H1 (cell line): ENCODE results near the gene KLF16. TPM values are rescaled to one million over a fixed set of nuclear protein-coding genes. Genes with fewer than 3 reads are reported as not detected.

Source experiments
- CTCF ChIA-PET: fragments of 300-600 bp; sonication (Branson Sonifier 250); formaldehyde crosslinking; loops from one replicate; lab custom pipeline; 2021; ENCODE audit not compliant: partially characterized antibody; lab: Charles Lee
- POLR2A ChIA-PET: fragments of 300-600 bp; sonication (Branson Sonifier 250); formaldehyde crosslinking; loops from one replicate; lab custom pipeline; 2021; ENCODE audit warnings: inconsistent platforms; ENCODE audit not compliant: partially characterized antibody; lab: Charles Lee
- DNase-seq, 2 experiments: peaks; one replicate each; pipeline versions ENCODE4 v3.0.0 to v3.0.0-alpha.2; 2010 to 2022; ENCODE audit warnings: low spot score in 2 of 2, low read depth in 1 of 2, mixed read lengths in 1 of 2
- FAIRE-seq: peaks from 2 replicates; lab custom pipeline; 2011; peaks lifted over from hg19 to GRCh38; lab: Jason Lieb, UNC
- H2AFZ ChIP-seq: 2 replicates; pipeline ENCODE4 v1.8.1; 2012; ENCODE audit warnings: low read length, inconsistent platforms
- H2AK5ac ChIP-seq: 2 replicates; pipeline ENCODE4 v1.6.1; 2013; ENCODE audit warnings: low read depth, low read length
- H2BK120ac ChIP-seq: replicated peaks from 2 replicates; pipeline ENCODE3; 2013; ENCODE audit warnings: low read depth, low read length, inconsistent platforms
- H2BK12ac ChIP-seq: 2 replicates; pipeline ENCODE4 v1.6.1; 2013; ENCODE audit warnings: low read depth, low read length
- H2BK15ac ChIP-seq: 2 replicates; pipeline ENCODE4 v1.6.1; 2013; ENCODE audit warnings: low read length
- H2BK20ac ChIP-seq: 2 replicates; pipeline ENCODE4 v1.6.1; 2013; ENCODE audit warnings: low read length
- H2BK5ac ChIP-seq: 2 replicates; pipeline ENCODE4 v1.6.1; 2013; ENCODE audit warnings: low read depth, low read length
- H3K14ac ChIP-seq: 2 replicates; pipeline ENCODE4 v1.6.1; 2013; ENCODE audit warnings: inconsistent platforms; ENCODE audit not compliant: insufficient read length
- H3K18ac ChIP-seq: 2 replicates; pipeline ENCODE4 v1.6.1; 2013; ENCODE audit warnings: low read length; ENCODE audit errors: extremely low read depth
- H3K23ac ChIP-seq: 2 replicates; pipeline ENCODE4 v1.6.1; 2013; ENCODE audit warnings: inconsistent platforms; ENCODE audit not compliant: insufficient read length
- H3K23me2 ChIP-seq: 2 replicates; pipeline ENCODE4 v1.6.1; 2013; ENCODE audit warnings: low read depth, low read length
- H3K27ac ChIP-seq: 2 replicates; pipeline ENCODE4 v1.6.1; 2011; ENCODE audit warnings: low read depth, low read length, inconsistent platforms
- H3K27me3 ChIP-seq, 4 experiments: replicated peaks in 1 of 4; 1 replicate in 1 of 4; 2 replicates in 3 of 4; pipeline versions ENCODE4 v1.6.1 to v1.8.1; 2011 to 2013; ENCODE audit warnings: low read length in 3 of 4, mild to moderate bottlenecking in 3 of 4, inconsistent platforms in 2 of 4, mixed read lengths in 2 of 4, moderate library complexity in 1 of 4; ENCODE audit not compliant: control insufficient read depth in 3 of 4, insufficient read depth in 3 of 4; ENCODE audit errors: extremely low read depth in 1 of 4
- H3K36me3 ChIP-seq, 4 experiments: 2 replicates each; pipeline versions ENCODE4 v1.6.1 to v1.8.1; 2011 to 2013; ENCODE audit warnings: mild to moderate bottlenecking in 4 of 4, low read length in 3 of 4, moderate library complexity in 2 of 4, control low read depth in 1 of 4, inconsistent platforms in 1 of 4; ENCODE audit not compliant: insufficient read depth in 4 of 4, control insufficient read depth in 2 of 4
- H3K4ac ChIP-seq: replicated peaks from 2 replicates; pipeline ENCODE3; 2013; ENCODE audit warnings: low read length, low read depth, mixed read lengths, inconsistent platforms; ENCODE audit not compliant: insufficient read length
- H3K4me1 ChIP-seq, 4 experiments: replicated peaks in 1 of 4; 1 replicate in 1 of 4; 2 replicates in 3 of 4; pipeline versions ENCODE4 v1.6.1 to v1.8.1; 2011 to 2013; ENCODE audit warnings: low read length in 3 of 4, inconsistent platforms in 2 of 4, mixed read lengths in 1 of 4; ENCODE audit not compliant: insufficient read depth in 4 of 4, control insufficient read depth in 3 of 4
- H3K4me2 ChIP-seq, 2 experiments: 2 replicates each; pipeline versions ENCODE4 v1.6.1 to v1.8.1; 2011 to 2013; ENCODE audit warnings: low read depth in 2 of 2, low read length in 2 of 2, control low read depth in 1 of 2, inconsistent platforms in 1 of 2, mild to moderate bottlenecking in 1 of 2; ENCODE audit not compliant: insufficient read depth in 1 of 2
- H3K4me3 ChIP-seq, 4 experiments: fragments of 200-600, 300-600 bp in 1 of 4; sonication (generic), shearing (Covaris generic), sonication (Bioruptor Twin) in 1 of 4; 2 replicates each; pipeline versions ENCODE4 v1.5.1 to v1.8.1; 2011 to 2016; ENCODE audit warnings: low read length in 4 of 4, low read depth in 3 of 4, control low read depth in 2 of 4, inconsistent platforms in 2 of 4, mild to moderate bottlenecking in 2 of 4, mixed read lengths in 1 of 4, moderate library complexity in 1 of 4; ENCODE audit not compliant: insufficient read depth in 2 of 4; ENCODE audit errors: extremely low read depth in 1 of 4
- H3K56ac ChIP-seq: replicated peaks from 2 replicates; pipeline ENCODE3; 2013; ENCODE audit warnings: low read depth, mild to moderate bottlenecking, mixed read lengths, low read length, inconsistent platforms; ENCODE audit not compliant: insufficient read length
- H3K79me1 ChIP-seq: 2 replicates; pipeline ENCODE4 v1.6.1; 2013; ENCODE audit warnings: low read depth, low read length, control low read depth
- H3K79me2 ChIP-seq, 2 experiments: 2 replicates each; pipeline versions ENCODE4 v1.6.1 to v1.8.1; 2012 to 2013; ENCODE audit warnings: low read length in 2 of 2, mild to moderate bottlenecking in 2 of 2, inconsistent platforms in 1 of 2; ENCODE audit not compliant: insufficient read depth in 2 of 2, control insufficient read depth in 1 of 2
- H3K9ac ChIP-seq, 4 experiments: replicated peaks in 1 of 4; 1 replicate in 1 of 4; 2 replicates in 3 of 4; pipeline versions ENCODE4 v1.6.1 to v1.8.1; 2011 to 2013; ENCODE audit warnings: low read depth in 3 of 4, low read length in 3 of 4, control low read depth in 2 of 4, mild to moderate bottlenecking in 2 of 4, moderate library complexity in 2 of 4, inconsistent platforms in 1 of 4; ENCODE audit errors: extremely low read depth in 1 of 4
- H3K9me3 ChIP-seq, 2 experiments: 2 replicates each; pipeline versions ENCODE4 v1.6.1 to v1.8.1; 2012 to 2013; ENCODE audit warnings: mild to moderate bottlenecking in 2 of 2, moderate library complexity in 2 of 2, control low read depth in 1 of 2, inconsistent platforms in 1 of 2, low read depth in 1 of 2, low read length in 1 of 2, mixed read lengths in 1 of 2; ENCODE audit not compliant: insufficient read depth in 2 of 2
- H4K20me1 ChIP-seq, 2 experiments: replicated peaks in 1 of 2; 2 replicates each; pipeline versions ENCODE3 to v1.8.1; 2011 to 2013; ENCODE audit warnings: inconsistent platforms in 2 of 2, low read length in 2 of 2, mild to moderate bottlenecking in 1 of 2; ENCODE audit not compliant: insufficient read depth in 2 of 2, control insufficient read depth in 1 of 2
- H4K5ac ChIP-seq: 2 replicates; pipeline ENCODE4 v1.6.1; 2013; ENCODE audit warnings: low read length, low read depth, mixed read lengths, inconsistent platforms; ENCODE audit not compliant: insufficient read length
- H4K8ac ChIP-seq: 2 replicates; pipeline ENCODE4 v1.8.0; 2013; ENCODE audit warnings: mild to moderate bottlenecking, moderate library complexity, low read length, inconsistent platforms; ENCODE audit not compliant: insufficient read depth; ENCODE audit errors: extremely low read depth
- H4K91ac ChIP-seq: replicated peaks from 2 replicates; pipeline ENCODE3; 2013; ENCODE audit warnings: low read length, mixed read lengths, inconsistent platforms; ENCODE audit not compliant: insufficient read length
- GABPA ChIP-seq: IDR thresholded peaks from 2 replicates; pipeline ENCODE4 v1.6.1; 2011; ENCODE audit warnings: mild to moderate bottlenecking, low read length, moderate library complexity, borderline replicate concordance; ENCODE audit not compliant: insufficient read depth
- RAD21 ChIP-seq, 2 experiments: IDR thresholded peaks in 1 of 2; conservative IDR thresholded peaks in 1 of 2; 2 replicates each; pipeline ENCODE4 v1.6.1; 2011; ENCODE audit warnings: low read depth in 2 of 2, low read length in 2 of 2, improper control_type of control experiment in 1 of 2, inconsistent platforms in 1 of 2, mild to moderate bottlenecking in 1 of 2, moderate library complexity in 1 of 2
- WGBS, 2 experiments: shearing (Covaris generic) in 1 of 2; methylation state at CpG; one replicate each; pipeline versions ENCODE4 v1.1.6 to v1.1.7; 2013 to 2015; ENCODE audit warnings: low lambda C conversion rate in 2 of 2, mixed read lengths in 2 of 2, inconsistent platforms in 1 of 2, low coverage in 1 of 2, missing lambda C conversion rate in 1 of 2; ENCODE audit not compliant: insufficient replicate concordance in 2 of 2, insufficient coverage in 1 of 2, insufficient read length in 1 of 2; ENCODE audit errors: extremely low coverage in 1 of 2, missing lambda C conversion rate in 1 of 2; 5-methylcytosine and 5-hydroxymethylcytosine counted together
- polyA plus RNA-seq, 7 experiments: library from polyadenylated mRNA; depleted of rRNA in 3 of 7; stranded (reverse) in 5 of 7; unstranded in 2 of 7; fragments of >200 nt in 5 of 7; fragments of 200-250 nt in 2 of 7; gene quantifications; 1 replicate in 5 of 7; 2 replicates in 1 of 7; 4 replicates in 1 of 7; pipeline versions ENCODE4 v1.2.1 to v1.2.3, GENCODE V29; 2011 to 2013; ENCODE audit warnings: missing spikeins in 2 of 7, mixed read lengths in 2 of 7
- total RNA-seq: library from RNA; stranded (reverse); fragmentation: NEBNext Ultra II Directional; extraction: Animal tissue kit (Norgen Biotek cat#: 25700); gene quantifications from 2 replicates; pipeline ENCODE4 v1.2.1, GENCODE V29; 2021
- TF ChIP-seq, protein P1 (sequence below): IDR thresholded peaks from 2 replicates; pipeline ENCODE4 v1.6.1; 2012; ENCODE audit warnings: inconsistent platforms
- TF ChIP-seq, protein P2 (sequence below), 3 experiments: IDR thresholded peaks; 1 replicate in 2 of 3; 2 replicates in 1 of 3; pipeline versions ENCODE4 v1.5.1 to v1.6.1; 2011; ENCODE audit warnings: low read length in 3 of 3, mild to moderate bottlenecking in 3 of 3, inconsistent platforms in 2 of 3, low read depth in 1 of 3, moderate library complexity in 1 of 3; ENCODE audit not compliant: insufficient read depth in 1 of 3; ENCODE audit errors: control extremely low read depth in 1 of 3
- TF ChIP-seq, protein P3 (sequence below): IDR thresholded peaks from 2 replicates; pipeline ENCODE4 v1.6.1; 2012; ENCODE audit warnings: inconsistent platforms

The KLF16 gene
- total and polyA plus RNA-seq, 2 of the 8 experiments (the other 6 are each of a cell fraction or from before 2014, with no cell fraction given), result 14.3 to 45.9 TPM

DNA sequence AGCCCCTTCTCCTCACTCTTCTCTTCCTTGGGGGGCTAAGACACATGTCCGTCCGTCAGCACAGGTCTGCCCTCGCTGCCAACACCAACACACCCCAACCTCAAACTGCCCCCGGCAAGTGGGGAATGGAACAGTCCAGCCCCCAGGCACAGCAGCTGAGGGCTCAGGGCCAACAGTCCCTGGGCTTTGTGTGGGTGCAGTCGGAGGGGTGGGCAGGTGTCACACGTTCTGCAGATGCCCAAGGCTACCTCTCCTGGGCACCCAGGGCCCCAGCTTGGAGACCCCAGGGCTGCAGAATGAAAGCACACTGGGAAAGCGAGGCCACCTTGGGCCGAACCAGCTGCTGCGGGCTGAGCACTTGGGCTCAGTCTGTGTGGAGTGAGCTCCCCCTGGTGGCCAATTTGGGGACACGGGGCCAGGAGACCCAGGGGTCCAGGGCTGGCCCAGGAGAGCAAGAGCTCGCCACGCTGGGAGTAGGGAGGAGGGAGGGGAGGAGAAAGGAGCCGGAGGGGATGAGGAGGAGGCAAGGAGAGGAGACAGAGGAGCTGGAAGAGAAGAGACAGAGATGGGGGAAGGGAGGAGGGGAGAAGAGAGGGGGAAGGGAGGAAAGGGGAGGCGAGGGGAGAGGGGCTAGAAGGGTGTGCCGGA lies 37.3 kb downstream of the KLF16 start:
- Histone ChIP-seq H3K4me2 (peak overlapping the region; percentile 43 to 54; a peak in 2 of 4 replicates), H4K20me1 (peaks cover 0 to 7% of the 10 kb centered on the region in 2 experiments), H3K4me1 (peaks cover 0 to 14% (median 8%) of the 10 kb centered on the region in 4 experiments; a peak in 6 of 7 replicates), H3K27me3 (no peaks in the 10 kb centered on the region), H3K9me3 (no peaks in the 10 kb centered on the region), H3K79me2 (peaks cover 0 to 13% of the 10 kb centered on the region in 2 experiments; a peak in 2 of 4 replicates), H3K23me2 (peaks cover 2% of the 10 kb centered on the region; the same call in 1 of the 2 replicates), H3K14ac (no peak overlapping the region), H3K36me3 (peaks cover 3 to 23% (median 5%) of the 10 kb centered on the region in 4 experiments; a peak in 3 of 8 replicates), H2AK5ac (no peak overlapping the region; the same call in 1 of the 2 replicates), H2BK120ac (no peak overlapping the region), H4K5ac (no peak overlapping the region), H2AFZ (no peak overlapping the region), H3K18ac (no peak overlapping the region; the same call in 1 of the 2 replicates), H2BK12ac (peak overlapping the region; percentile 75; the same call in 1 of the 2 replicates), H4K91ac (peak overlapping the region; percentile 93), H2BK20ac (no peak overlapping the region), H4K8ac (peak overlapping the region; percentile 83; the same call in 1 of the 2 replicates), H3K4me3 (no peak overlapping the region), H3K56ac (peak overlapping the region; percentile 46), H2BK5ac (peak overlapping the region; percentile 78; the same call in 1 of the 2 replicates), H3K23ac (no peak overlapping the region), H2BK15ac (peak overlapping the region; percentile 46; the same call in 1 of the 2 replicates), H3K27ac (0 out of 2 replicates have a peak overlapping the region, but pooled peaks have one; percentile 34), H3K4ac (peak overlapping the region; percentile 69), H3K79me1 (peaks cover 5% of the 10 kb centered on the region), H3K9ac (no peak overlapping the region)
- FAIRE-seq, result no peak
- WGBS, 2 experiments, result 53% methylated on average over 13 of the region's 15 CpGs; no CpG with 5 or more reads in 1 of the 2 experiments
- DNase-seq, result peak; percentile 56 to 97
- TF ChIP-seq, protein P1, sequence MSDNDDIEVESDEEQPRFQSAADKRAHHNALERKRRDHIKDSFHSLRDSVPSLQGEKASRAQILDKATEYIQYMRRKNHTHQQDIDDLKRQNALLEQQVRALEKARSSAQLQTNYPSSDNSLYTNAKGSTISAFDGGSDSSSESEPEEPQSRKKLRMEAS, result peak; percentile 49; the same call in 1 of the 2 replicates
- TF ChIP-seq, protein P2, sequence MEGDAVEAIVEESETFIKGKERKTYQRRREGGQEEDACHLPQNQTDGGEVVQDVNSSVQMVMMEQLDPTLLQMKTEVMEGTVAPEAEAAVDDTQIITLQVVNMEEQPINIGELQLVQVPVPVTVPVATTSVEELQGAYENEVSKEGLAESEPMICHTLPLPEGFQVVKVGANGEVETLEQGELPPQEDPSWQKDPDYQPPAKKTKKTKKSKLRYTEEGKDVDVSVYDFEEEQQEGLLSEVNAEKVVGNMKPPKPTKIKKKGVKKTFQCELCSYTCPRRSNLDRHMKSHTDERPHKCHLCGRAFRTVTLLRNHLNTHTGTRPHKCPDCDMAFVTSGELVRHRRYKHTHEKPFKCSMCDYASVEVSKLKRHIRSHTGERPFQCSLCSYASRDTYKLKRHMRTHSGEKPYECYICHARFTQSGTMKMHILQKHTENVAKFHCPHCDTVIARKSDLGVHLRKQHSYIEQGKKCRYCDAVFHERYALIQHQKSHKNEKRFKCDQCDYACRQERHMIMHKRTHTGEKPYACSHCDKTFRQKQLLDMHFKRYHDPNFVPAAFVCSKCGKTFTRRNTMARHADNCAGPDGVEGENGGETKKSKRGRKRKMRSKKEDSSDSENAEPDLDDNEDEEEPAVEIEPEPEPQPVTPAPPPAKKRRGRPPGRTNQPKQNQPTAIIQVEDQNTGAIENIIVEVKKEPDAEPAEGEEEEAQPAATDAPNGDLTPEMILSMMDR (IDR thresholded peaks at IDR 0.05; ENCODE audit: control extremely low read depth in 1 of 3, insufficient read depth in 1 of 3, low read depth in 1 of 3, low read length in 3 of 3), result peak; percentile 91 to 95 (median 93)
- peak; percentile 84 to 90 for TF ChIP-seq RAD21 (IDR thresholded peaks at IDR 0.05 in 1 of 2, conservative IDR thresholded peaks at IDR 0.05 in 1 of 2; ENCODE audit: low read depth in 2 of 2, low read length in 2 of 2)
- TF ChIP-seq GABPA, result peak; percentile 75; the same call in 1 of the 2 replicates
- TF ChIP-seq, protein P3, sequence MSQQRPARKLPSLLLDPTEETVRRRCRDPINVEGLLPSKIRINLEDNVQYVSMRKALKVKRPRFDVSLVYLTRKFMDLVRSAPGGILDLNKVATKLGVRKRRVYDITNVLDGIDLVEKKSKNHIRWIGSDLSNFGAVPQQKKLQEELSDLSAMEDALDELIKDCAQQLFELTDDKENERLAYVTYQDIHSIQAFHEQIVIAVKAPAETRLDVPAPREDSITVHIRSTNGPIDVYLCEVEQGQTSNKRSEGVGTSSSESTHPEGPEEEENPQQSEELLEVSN, result no peak
- POLR2A ChIA-PET, result interaction anchor here (0.6 to 0.9 kb wide), 5 partner anchors 12 to 452 kb away, joined by 3 read pairs; no protein-coding TSS in a partner anchor
- CTCF ChIA-PET, result interaction anchor here (0.5 to 16.5 kb wide), 43 partner anchors 8 to 1377 kb away, joined by 3 to 228 read pairs (median 4); no protein-coding TSS in a partner anchor
